Left lung (tissue), 10 donors: ENCODE measurements around the gene CTCF. TPM values are rescaled to one million over a fixed set of nuclear protein-coding genes. Genes with fewer than 3 reads are reported as not detected.

ENCODE experiments used
- ATAC-seq: fragments of 200-7000 bp; cut with Tn5 transposase; one replicate; pipeline ENCODE4 v1.9.1; 2020; ENCODE audit warnings: moderate library complexity
- DNase-seq, 4 donors: peaks; one replicate each; pipeline ENCODE4 v3.0.0-alpha.2; 2013 to 2020
- H3K27ac ChIP-seq, 2 donors: fragments of 200-600 bp; sonication (generic) in 1 of 2; one replicate each; pipeline versions ENCODE4 v1.5.0 to v1.8.0; 2020 to 2021
- H3K27me3 ChIP-seq, 2 donors: fragments of 200-600 bp; sonication (generic) in 1 of 2; one replicate each; pipeline versions ENCODE4 v1.5.0 to v1.8.0; 2020 to 2021
- H3K36me3 ChIP-seq, 2 donors: fragments of 200-600 bp; sonication (generic) in 1 of 2; one replicate each; pipeline versions ENCODE4 v1.5.0 to v1.8.0; 2020 to 2021
- H3K4me1 ChIP-seq, 2 donors: fragments of 200-600 bp; one replicate each; pipeline ENCODE4 v1.8.0; 2021
- H3K4me3 ChIP-seq, 2 donors: fragments of 200-600 bp; sonication (generic) in 1 of 2; one replicate each; pipeline versions ENCODE4 v1.5.0 to v1.8.0; 2020 to 2021; ENCODE audit warnings: mild to moderate bottlenecking in 1 of 2
- H3K9me3 ChIP-seq, 2 donors: fragments of 200-600 bp; sonication (generic) in 1 of 2; one replicate each; pipeline versions ENCODE4 v1.5.0 to v1.8.0; 2020 to 2021
- intact Hi-C, 2 donors: fragments of 100-400 bp; cut with DNase I; formaldehyde crosslinking; loops; one replicate each; pipeline versions ENCODE4 v1.11.2 to v1.14.2; 2022
- polyA plus RNA-seq, 6 donors: library from polyadenylated mRNA; unstranded; fragments of 120-200 nt; gene quantifications; one replicate each; pipeline ENCODE4 v1.2.1, GENCODE V29; 2013; ENCODE audit not compliant: insufficient read length in 6 of 6
- total RNA-seq, 2 donors: library from RNA; stranded (reverse); fragmentation: NEBNext Ultra II Directional; extraction: Animal tissue kit (Norgen Biotek cat#: 25700); gene quantifications; one replicate each; pipeline ENCODE4 v1.2.1, GENCODE V29; 2021
- TF ChIP-seq, protein P1 (sequence below), 2 donors: fragments of 200-600 bp; sonication (generic) in 1 of 2; IDR thresholded peaks; one replicate each; pipeline versions ENCODE4 v1.5.0 to v1.8.0; 2021; ENCODE audit warnings: antibody characterized with exemption in 2 of 2
- donor health status: DM: no; HTN: yes; CAD: no.
- donor health status: DM: no; HTN: no; CAD: no.

CTCF gene
- total and polyA plus RNA-seq, 8 donors, result 27.8 to 80.2 (median 73.4) TPM

DNA sequence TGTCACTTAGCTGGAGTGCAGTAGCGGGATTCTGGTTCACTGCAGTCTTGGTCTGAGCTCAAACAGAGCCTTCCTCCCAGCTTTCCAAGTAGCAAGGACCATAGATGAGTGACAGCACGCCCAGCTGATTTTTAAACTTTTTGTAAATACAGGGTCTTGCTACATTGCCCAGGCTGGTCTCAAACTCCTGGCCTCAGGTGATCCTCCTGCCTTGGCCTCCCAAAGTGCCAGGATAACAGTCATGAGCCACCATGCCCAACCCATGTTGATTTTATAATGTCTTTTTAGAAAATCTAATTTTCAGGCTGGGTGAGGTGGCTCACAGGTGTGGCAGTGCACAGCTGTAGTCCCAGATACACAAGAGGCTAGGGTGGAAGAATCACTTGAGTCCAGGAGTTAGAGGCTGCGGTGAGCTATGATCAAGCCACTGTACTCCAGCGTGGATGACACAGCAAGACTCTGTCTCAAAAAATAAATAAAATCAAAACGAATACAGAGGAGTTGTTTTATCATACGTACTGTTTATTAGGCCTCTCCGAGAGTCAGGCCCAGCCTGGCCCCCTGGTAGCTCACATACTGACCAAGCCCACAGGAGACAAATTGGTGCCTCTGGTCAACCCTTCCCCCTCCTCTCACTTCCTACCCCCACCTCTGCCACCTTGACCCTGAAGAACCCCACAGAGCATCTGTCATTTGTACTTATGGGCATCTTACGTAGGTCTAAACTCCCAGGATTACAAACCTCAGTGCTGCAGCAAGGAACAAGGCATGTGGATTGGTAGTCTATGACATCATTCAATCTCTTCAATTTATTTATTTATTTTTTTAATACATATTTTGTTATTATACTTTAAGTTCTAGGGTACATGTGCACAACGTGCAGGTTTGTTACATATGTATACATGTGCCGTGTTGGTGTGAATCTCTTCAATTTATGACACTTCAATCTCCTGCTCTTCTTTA, 117.9 kb downstream of the CTCF start:
- TF ChIP-seq, protein P1, sequence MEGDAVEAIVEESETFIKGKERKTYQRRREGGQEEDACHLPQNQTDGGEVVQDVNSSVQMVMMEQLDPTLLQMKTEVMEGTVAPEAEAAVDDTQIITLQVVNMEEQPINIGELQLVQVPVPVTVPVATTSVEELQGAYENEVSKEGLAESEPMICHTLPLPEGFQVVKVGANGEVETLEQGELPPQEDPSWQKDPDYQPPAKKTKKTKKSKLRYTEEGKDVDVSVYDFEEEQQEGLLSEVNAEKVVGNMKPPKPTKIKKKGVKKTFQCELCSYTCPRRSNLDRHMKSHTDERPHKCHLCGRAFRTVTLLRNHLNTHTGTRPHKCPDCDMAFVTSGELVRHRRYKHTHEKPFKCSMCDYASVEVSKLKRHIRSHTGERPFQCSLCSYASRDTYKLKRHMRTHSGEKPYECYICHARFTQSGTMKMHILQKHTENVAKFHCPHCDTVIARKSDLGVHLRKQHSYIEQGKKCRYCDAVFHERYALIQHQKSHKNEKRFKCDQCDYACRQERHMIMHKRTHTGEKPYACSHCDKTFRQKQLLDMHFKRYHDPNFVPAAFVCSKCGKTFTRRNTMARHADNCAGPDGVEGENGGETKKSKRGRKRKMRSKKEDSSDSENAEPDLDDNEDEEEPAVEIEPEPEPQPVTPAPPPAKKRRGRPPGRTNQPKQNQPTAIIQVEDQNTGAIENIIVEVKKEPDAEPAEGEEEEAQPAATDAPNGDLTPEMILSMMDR (IDR thresholded peaks at IDR 0.05), result no peak
- intact Hi-C loops, result loop anchor here in 1 of 2 donors (10.0 kb wide), 2 partner anchors 145 to 245 kb away; no protein-coding TSS in a partner anchor

DNA sequence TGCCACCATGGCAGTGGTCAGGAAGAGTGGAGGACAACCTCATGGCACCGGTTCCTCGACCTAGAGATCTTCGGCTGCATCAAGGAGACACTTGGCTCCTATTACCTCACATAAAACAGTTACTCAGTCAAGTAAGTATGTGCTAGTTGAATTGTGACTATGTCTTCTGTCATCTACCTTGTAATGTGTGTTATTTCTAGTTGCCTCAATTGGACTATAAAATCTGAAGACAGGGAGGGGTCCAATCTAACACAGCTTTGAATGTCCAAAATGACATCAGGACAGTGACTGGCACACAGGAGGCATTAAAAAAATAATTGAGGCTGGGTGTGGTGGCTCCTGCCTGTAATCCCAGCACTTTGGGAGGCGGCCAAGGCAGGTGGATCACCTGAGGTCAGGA, 121.4 kb downstream of the CTCF start:
- H3K27ac ChIP-seq, result peak overlapping the region in 1 of 2 donors; percentile 78
- no peaks in the 10 kb centered on the region for H3K9me3 ChIP-seq
- intact Hi-C loops, result no loop called here
- H3K36me3 ChIP-seq, result peaks cover 0 to 24% of the 10 kb centered on the region in 2 donors
- ATAC-seq (no peak), DNase-seq (no peak)
- TF ChIP-seq, protein P1 (IDR thresholded peaks at IDR 0.05), result no peak
- H3K4me3 ChIP-seq, result no peak overlapping the region
- H3K4me1 ChIP-seq, result peaks cover 0 to 27% of the 10 kb centered on the region in 2 donors
- no peaks in the 10 kb centered on the region for H3K27me3 ChIP-seq

More for the DNA sequence above, 117.9 kb downstream of the CTCF start:
- Histone ChIP-seq H3K27ac (no peak overlapping the region), H3K27me3 (no peaks in the 10 kb centered on the region), H3K36me3 (peaks cover 0 to 37% of the 10 kb centered on the region in 2 donors), H3K9me3 (no peaks in the 10 kb centered on the region), H3K4me1 (peaks cover 0 to 29% of the 10 kb centered on the region in 2 donors), H3K4me3 (no peak overlapping the region)
- ATAC-seq, result no peak
- DNase-seq, result no peak

DNA sequence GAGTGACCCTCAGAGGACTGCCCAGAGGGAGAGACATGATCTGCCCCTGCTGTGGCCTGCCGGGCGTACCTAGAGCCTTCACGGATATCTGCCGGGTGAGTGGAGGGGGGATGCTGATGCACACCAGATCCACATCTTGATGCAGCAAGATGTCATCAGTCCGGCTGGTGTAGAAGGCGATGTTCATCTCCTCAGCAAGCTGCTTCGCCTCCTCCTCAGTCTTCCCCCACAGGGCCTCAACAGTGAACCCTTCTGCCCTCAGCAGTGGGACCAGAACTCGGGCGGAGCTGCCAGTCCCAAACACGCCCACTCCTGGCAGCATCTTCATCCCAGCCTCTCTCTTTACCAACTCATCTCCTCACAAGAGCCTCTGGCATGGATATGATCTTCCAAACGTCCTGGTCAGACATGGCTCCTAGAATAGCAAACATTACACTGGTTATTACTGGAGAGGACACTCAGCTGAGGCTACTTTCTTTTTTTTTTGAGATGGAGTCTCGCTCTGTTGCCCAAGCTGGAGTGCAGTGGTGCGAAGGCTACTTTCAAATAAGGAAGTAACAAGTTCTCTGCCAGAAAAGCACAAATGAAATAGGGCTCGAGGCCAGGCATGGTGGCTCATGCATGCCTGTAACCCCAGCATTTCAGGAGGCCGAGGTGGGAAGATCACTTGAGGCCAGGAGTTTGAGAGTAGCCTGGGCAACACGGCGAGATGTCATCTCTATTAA, 123.2 kb downstream of the CTCF start:
- H3K27ac ChIP-seq, result peak overlapping the region; percentile 47 to 78
- peaks cover 0 to 33% of the 10 kb centered on the region in 2 donors for H3K4me1 ChIP-seq
- ATAC-seq (no peak), DNase-seq (peak in 1 of 4 donors; percentile 35)
- intact Hi-C loops, result no loop called here
- H3K4me3 ChIP-seq, result no peak overlapping the region
- no peaks in the 10 kb centered on the region for H3K9me3 ChIP-seq
- TF ChIP-seq, protein P1 (IDR thresholded peaks at IDR 0.05), result no peak
- H3K27me3 ChIP-seq, result no peaks in the 10 kb centered on the region
- peaks cover 0 to 24% of the 10 kb centered on the region in 2 donors for H3K36me3 ChIP-seq

Other genes starting within 250 kb of the CTCF start
- under 1 TPM in 1 of 2 donors, not detected in 1; 0.73 TPM for gene KCTD19, start 235.8 kb upstream of the CTCF start, total RNA-seq
- 10 to 100 TPM in 1 of 6 donors, 1 to 10 TPM in 5; 6.9 to 13.1 (median 8.4) TPM for gene KCTD19, start 235.8 kb upstream of the CTCF start, polyA plus RNA-seq
- gene LRRC36, start 235.7 kb upstream of the CTCF start, total RNA-seq, result 10 to 100 TPM in 1 of 2 donors, 1 to 10 TPM in 1; 3.0 to 19.5 TPM
- gene LRRC36, start 235.7 kb upstream of the CTCF start, polyA plus RNA-seq, result 10 to 100 TPM; 46.6 to 73.6 (median 62.2) TPM
- 10 to 100 TPM; 79.2 to 91.3 TPM for gene TPPP3, start 169.0 kb upstream of the CTCF start, total RNA-seq
- gene TPPP3, start 169.0 kb upstream of the CTCF start, polyA plus RNA-seq, result 100 to 1,000 TPM; 320 to 403 (median 367) TPM
- 10 to 100 TPM; 14.4 to 14.7 TPM for gene ZDHHC1, start 146.0 kb upstream of the CTCF start, total RNA-seq
- gene ZDHHC1, start 146.0 kb upstream of the CTCF start, polyA plus RNA-seq, result 10 to 100 TPM; 16.5 to 24.1 (median 20.0) TPM
- 1 to 10 TPM; 2.5 to 3.9 TPM for gene HSD11B2, start 131.4 kb upstream of the CTCF start, total RNA-seq
- 10 to 100 TPM; 36.9 to 81.1 (median 64.1) TPM for gene HSD11B2, start 131.4 kb upstream of the CTCF start, polyA plus RNA-seq
- gene ATP6V0D1, start 81.4 kb upstream of the CTCF start, total RNA-seq, result 100 to 1,000 TPM; 142 to 185 TPM
- 10 to 100 TPM; 48.5 to 65.5 (median 58.0) TPM for gene ATP6V0D1, start 81.4 kb upstream of the CTCF start, polyA plus RNA-seq
- 1 to 10 TPM; 1.5 to 1.9 TPM for gene AGRP, start 79.0 kb upstream of the CTCF start, total RNA-seq
- under 1 TPM in 5 of 6 donors, not detected in 1; 0.18 to 0.69 (median 0.29) TPM for gene AGRP, start 79.0 kb upstream of the CTCF start, polyA plus RNA-seq
- gene RIPOR1, start 33.7 kb upstream of the CTCF start, total RNA-seq, result 100 to 1,000 TPM in 1 of 2 donors, 10 to 100 TPM in 1; 76.4 to 123 TPM
- 10 to 100 TPM; 52.8 to 67.2 (median 60.7) TPM for gene RIPOR1, start 33.7 kb upstream of the CTCF start, polyA plus RNA-seq
- gene CARMIL2, start 82.6 kb downstream of the CTCF start, total RNA-seq, result 1 to 10 TPM; 1.6 to 2.9 TPM
- 1 to 10 TPM; 2.9 to 7.5 (median 4.2) TPM for gene CARMIL2, start 82.6 kb downstream of the CTCF start, polyA plus RNA-seq
- gene ACD, start 97.7 kb downstream of the CTCF start, total RNA-seq, result 10 to 100 TPM; 12.9 to 15.2 TPM
- 10 to 100 TPM; 20.2 to 27.5 (median 25.4) TPM for gene ACD, start 97.7 kb downstream of the CTCF start, polyA plus RNA-seq
- gene PARD6A, start 98.4 kb downstream of the CTCF start, total RNA-seq, result 1 to 10 TPM; 3.8 to 4.1 TPM
- gene PARD6A, start 98.4 kb downstream of the CTCF start, polyA plus RNA-seq, result 1 to 10 TPM; 1.4 to 2.4 (median 1.6) TPM
- gene ENKD1, start 104.2 kb downstream of the CTCF start, total RNA-seq, result 10 to 100 TPM; 11.2 to 16.0 TPM
- gene ENKD1, start 104.2 kb downstream of the CTCF start, polyA plus RNA-seq, result 10 to 100 TPM; 19.4 to 26.0 (median 23.7) TPM
- 1 to 10 TPM; 2.6 to 3.6 TPM for gene C16orf86, start 104.3 kb downstream of the CTCF start, total RNA-seq
- 1 to 10 TPM; 2.3 to 3.3 (median 2.7) TPM for gene C16orf86, start 104.3 kb downstream of the CTCF start, polyA plus RNA-seq
- 10 to 100 TPM; 13.7 to 18.6 TPM for gene GFOD2, start 156.8 kb downstream of the CTCF start, total RNA-seq
- 10 to 100 TPM; 30.7 to 39.5 (median 33.1) TPM for gene GFOD2, start 156.8 kb downstream of the CTCF start, polyA plus RNA-seq
- gene RANBP10, start 244.0 kb downstream of the CTCF start, total RNA-seq, result 10 to 100 TPM; 16.8 to 18.0 TPM
- 10 to 100 TPM; 32.5 to 45.8 (median 39.5) TPM for gene RANBP10, start 244.0 kb downstream of the CTCF start, polyA plus RNA-seq
- 1 to 10 TPM in 1 of 2 donors, under 1 TPM in 1; 0.52 to 4.4 TPM for gene TSNAXIP1, start 244.4 kb downstream of the CTCF start, total RNA-seq
- gene TSNAXIP1, start 244.4 kb downstream of the CTCF start, polyA plus RNA-seq, result 1 to 10 TPM; 5.2 to 7.1 (median 6.8) TPM